ENCODE measurements around the gene OPTN. TPM values are rescaled to one million over a fixed set of nuclear protein-coding genes. Genes with fewer than 3 reads are reported as not detected.

The OPTN gene
- total RNA-seq, 1 donor from 2014 or later: 36.3 TPM

GRCh38 chr10:13184276-13184675, 84.3 kb downstream of the OPTN start:
- no peak overlapping the region for H3K4me3 Mint-ChIP-seq (ENCODE audit: unreplicated experiment)
- DNase-seq (ENCODE audit: low spot score): no peak
- no peak for TF ChIP-seq CTCF (IDR thresholded peaks at IDR 0.05; ENCODE audit: unreplicated experiment)
- H3K27ac Mint-ChIP-seq (ENCODE audit: unreplicated experiment): no peak overlapping the region
- H3K27me3 Mint-ChIP-seq (ENCODE audit: unreplicated experiment): peaks cover 1% of the 10 kb centered on the region
- peaks cover 5% of the 10 kb centered on the region for H3K36me3 Mint-ChIP-seq (ENCODE audit: low read depth, unreplicated experiment)
- no peaks in the 10 kb centered on the region for H3K9me3 Mint-ChIP-seq (ENCODE audit: unreplicated experiment)
- H3K4me1 Mint-ChIP-seq (ENCODE audit: unreplicated experiment): no peaks in the 10 kb centered on the region

GRCh38 chr10:13184730-13185514, 85.0 kb downstream of the OPTN start:
- H3K9me3 Mint-ChIP-seq (ENCODE audit: unreplicated experiment): no peaks in the 10 kb centered on the region
- TF ChIP-seq CTCF (IDR thresholded peaks at IDR 0.05; ENCODE audit: unreplicated experiment): no peak
- no peak for DNase-seq (ENCODE audit: low spot score)
- no peak overlapping the region for H3K27ac Mint-ChIP-seq (ENCODE audit: unreplicated experiment)
- H3K27me3 Mint-ChIP-seq (ENCODE audit: unreplicated experiment): peaks cover 1% of the 10 kb centered on the region
- no peak overlapping the region for H3K4me3 Mint-ChIP-seq (ENCODE audit: unreplicated experiment)
- peaks cover 5% of the 10 kb centered on the region for H3K36me3 Mint-ChIP-seq (ENCODE audit: low read depth, unreplicated experiment)
- H3K4me1 Mint-ChIP-seq (ENCODE audit: unreplicated experiment): no peaks in the 10 kb centered on the region

GRCh38 chr10:13187135-13187534, 87.2 kb downstream of the OPTN start:
- peaks cover 5% of the 10 kb centered on the region for H3K36me3 Mint-ChIP-seq (ENCODE audit: low read depth, unreplicated experiment)

More at GRCh38 chr10:13187135-13187534, 87.2 kb downstream of the OPTN start:
- no peak for DNase-seq (ENCODE audit: low spot score)
- Mint-ChIP-seq H3K27me3 (ENCODE audit: unreplicated experiment) (peaks cover 1% of the 10 kb centered on the region), H3K4me3 (ENCODE audit: unreplicated experiment) (no peak overlapping the region), H3K9me3 (ENCODE audit: unreplicated experiment) (no peaks in the 10 kb centered on the region), H3K4me1 (ENCODE audit: unreplicated experiment) (no peaks in the 10 kb centered on the region), H3K27ac (ENCODE audit: unreplicated experiment) (no peak overlapping the region)
- TF ChIP-seq CTCF (IDR thresholded peaks at IDR 0.05; ENCODE audit: unreplicated experiment): no peak

Other genes starting within 250 kb of the OPTN start
- 26.1 TPM for gene CCDC3, start 98.5 kb upstream of the OPTN start, total RNA-seq (ENCODE audit: unreplicated experiment)
- gene MCM10, start 61.4 kb downstream of the OPTN start, total RNA-seq (ENCODE audit: unreplicated experiment): 7.0 TPM
- not detected for gene UCMA, start 134.2 kb downstream of the OPTN start, total RNA-seq (ENCODE audit: unreplicated experiment)
- gene PHYH, start 199.9 kb downstream of the OPTN start, total RNA-seq (ENCODE audit: unreplicated experiment): 10.2 TPM
- 74.9 TPM for gene SEPHS1, start 248.1 kb downstream of the OPTN start, total RNA-seq (ENCODE audit: unreplicated experiment)